ENCODE data around the gene RND1.

The RND1 gene

DNA sequence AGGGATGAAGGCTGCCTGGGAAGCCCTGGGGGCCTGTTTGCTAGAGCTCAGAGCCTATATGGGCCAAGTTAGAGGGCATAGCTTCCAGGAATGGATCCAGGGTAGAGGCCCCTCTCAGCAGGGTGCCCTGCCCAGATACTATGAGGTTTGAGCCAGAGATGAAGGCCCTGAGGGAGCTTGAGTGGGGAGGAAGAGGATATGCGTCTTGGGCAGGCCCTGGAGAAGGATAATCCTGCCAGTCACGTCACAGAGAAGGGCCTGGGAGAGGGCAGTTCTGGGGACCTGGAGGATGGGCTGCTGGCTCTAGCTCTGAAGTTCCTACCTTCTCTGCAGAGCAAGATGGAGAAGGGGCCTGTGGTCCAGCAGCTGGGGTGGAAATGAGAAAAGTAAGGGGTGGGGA is 53.3 kb downstream of the RND1 start:
- TF ChIP-seq RAD21 (IDR thresholded peaks at IDR 0.05; ENCODE audit: low read depth) (no peak), ZBTB7A (IDR thresholded peaks at IDR 0.05; ENCODE audit: low read depth) (no peak), YY1 (IDR thresholded peaks at IDR 0.05; ENCODE audit: low read depth) (no peak), TEAD4 (IDR thresholded peaks at IDR 0.05) (no peak), CEBPB (IDR thresholded peaks at IDR 0.05) (no peak), EP300 (IDR thresholded peaks at IDR 0.05; ENCODE audit: borderline replicate concordance) (no peak), EGR1 (IDR thresholded peaks at IDR 0.05) (no peak), CREB1 (IDR thresholded peaks at IDR 0.05; ENCODE audit: low read depth) (no peak), FOXM1 (IDR thresholded peaks at IDR 0.05; ENCODE audit: borderline replicate concordance, low read depth) (no peak), TAF1 (IDR thresholded peaks at IDR 0.05; ENCODE audit: low read depth) (no peak), NFIC (IDR thresholded peaks at IDR 0.05) (no peak), TCF12 (IDR thresholded peaks at IDR 0.05; ENCODE audit: low read depth) (no peak)
- TF ChIP-seq, protein P1, sequence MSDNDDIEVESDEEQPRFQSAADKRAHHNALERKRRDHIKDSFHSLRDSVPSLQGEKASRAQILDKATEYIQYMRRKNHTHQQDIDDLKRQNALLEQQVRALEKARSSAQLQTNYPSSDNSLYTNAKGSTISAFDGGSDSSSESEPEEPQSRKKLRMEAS (IDR thresholded peaks at IDR 0.05): no peak
- TF ChIP-seq, protein P2, sequence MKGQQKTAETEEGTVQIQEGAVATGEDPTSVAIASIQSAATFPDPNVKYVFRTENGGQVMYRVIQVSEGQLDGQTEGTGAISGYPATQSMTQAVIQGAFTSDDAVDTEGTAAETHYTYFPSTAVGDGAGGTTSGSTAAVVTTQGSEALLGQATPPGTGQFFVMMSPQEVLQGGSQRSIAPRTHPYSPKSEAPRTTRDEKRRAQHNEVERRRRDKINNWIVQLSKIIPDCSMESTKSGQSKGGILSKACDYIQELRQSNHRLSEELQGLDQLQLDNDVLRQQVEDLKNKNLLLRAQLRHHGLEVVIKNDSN (IDR thresholded peaks at IDR 0.05): no peak
- TF ChIP-seq, protein P3, sequence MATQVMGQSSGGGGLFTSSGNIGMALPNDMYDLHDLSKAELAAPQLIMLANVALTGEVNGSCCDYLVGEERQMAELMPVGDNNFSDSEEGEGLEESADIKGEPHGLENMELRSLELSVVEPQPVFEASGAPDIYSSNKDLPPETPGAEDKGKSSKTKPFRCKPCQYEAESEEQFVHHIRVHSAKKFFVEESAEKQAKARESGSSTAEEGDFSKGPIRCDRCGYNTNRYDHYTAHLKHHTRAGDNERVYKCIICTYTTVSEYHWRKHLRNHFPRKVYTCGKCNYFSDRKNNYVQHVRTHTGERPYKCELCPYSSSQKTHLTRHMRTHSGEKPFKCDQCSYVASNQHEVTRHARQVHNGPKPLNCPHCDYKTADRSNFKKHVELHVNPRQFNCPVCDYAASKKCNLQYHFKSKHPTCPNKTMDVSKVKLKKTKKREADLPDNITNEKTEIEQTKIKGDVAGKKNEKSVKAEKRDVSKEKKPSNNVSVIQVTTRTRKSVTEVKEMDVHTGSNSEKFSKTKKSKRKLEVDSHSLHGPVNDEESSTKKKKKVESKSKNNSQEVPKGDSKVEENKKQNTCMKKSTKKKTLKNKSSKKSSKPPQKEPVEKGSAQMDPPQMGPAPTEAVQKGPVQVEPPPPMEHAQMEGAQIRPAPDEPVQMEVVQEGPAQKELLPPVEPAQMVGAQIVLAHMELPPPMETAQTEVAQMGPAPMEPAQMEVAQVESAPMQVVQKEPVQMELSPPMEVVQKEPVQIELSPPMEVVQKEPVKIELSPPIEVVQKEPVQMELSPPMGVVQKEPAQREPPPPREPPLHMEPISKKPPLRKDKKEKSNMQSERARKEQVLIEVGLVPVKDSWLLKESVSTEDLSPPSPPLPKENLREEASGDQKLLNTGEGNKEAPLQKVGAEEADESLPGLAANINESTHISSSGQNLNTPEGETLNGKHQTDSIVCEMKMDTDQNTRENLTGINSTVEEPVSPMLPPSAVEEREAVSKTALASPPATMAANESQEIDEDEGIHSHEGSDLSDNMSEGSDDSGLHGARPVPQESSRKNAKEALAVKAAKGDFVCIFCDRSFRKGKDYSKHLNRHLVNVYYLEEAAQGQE (IDR thresholded peaks at IDR 0.05; ENCODE audit: low read depth): no peak

DNA sequence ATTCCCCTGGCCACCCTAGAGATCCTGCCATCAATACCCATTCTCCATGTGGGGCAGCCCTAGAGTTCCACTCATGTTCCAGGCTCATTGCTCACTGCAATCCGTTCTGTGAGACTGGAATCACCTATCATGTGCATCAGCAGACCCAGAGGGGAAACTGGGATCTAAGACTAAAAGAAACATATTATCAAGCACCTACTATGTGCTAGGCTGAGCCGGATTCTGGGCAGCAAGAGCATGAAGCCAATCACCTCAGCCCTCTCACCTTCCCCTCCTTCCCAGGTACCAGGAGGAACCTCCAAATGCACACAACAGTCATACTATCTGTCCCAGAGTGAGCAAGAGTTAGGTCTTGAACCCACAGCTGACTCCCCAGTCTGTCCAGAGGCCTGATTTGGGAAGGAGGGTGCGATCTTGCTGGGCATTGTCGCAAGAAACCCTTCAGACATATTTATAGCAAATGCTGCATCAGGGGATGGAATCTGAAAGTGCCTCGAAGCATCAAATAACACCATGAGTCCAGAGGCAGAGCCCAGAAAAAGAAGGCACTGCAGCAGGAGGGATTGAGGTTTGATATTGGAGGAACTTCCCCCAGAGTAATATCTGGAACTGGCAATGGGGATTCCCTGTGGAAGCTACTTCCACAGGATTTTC is 54.1 kb downstream of the RND1 start:
- TF ChIP-seq, protein P3 (IDR thresholded peaks at IDR 0.05; ENCODE audit: low read depth): no peak
- TF ChIP-seq TAF1 (IDR thresholded peaks at IDR 0.05; ENCODE audit: low read depth): no peak
- TF ChIP-seq CREB1 (IDR thresholded peaks at IDR 0.05; ENCODE audit: low read depth): no peak
- TF ChIP-seq YY1 (IDR thresholded peaks at IDR 0.05; ENCODE audit: low read depth): no peak
- no peak for TF ChIP-seq EGR1 (IDR thresholded peaks at IDR 0.05)
- TF ChIP-seq TCF12 (IDR thresholded peaks at IDR 0.05; ENCODE audit: low read depth): no peak
- TF ChIP-seq, protein P2 (IDR thresholded peaks at IDR 0.05): no peak
- no peak for TF ChIP-seq RAD21 (IDR thresholded peaks at IDR 0.05; ENCODE audit: low read depth)

DNA sequence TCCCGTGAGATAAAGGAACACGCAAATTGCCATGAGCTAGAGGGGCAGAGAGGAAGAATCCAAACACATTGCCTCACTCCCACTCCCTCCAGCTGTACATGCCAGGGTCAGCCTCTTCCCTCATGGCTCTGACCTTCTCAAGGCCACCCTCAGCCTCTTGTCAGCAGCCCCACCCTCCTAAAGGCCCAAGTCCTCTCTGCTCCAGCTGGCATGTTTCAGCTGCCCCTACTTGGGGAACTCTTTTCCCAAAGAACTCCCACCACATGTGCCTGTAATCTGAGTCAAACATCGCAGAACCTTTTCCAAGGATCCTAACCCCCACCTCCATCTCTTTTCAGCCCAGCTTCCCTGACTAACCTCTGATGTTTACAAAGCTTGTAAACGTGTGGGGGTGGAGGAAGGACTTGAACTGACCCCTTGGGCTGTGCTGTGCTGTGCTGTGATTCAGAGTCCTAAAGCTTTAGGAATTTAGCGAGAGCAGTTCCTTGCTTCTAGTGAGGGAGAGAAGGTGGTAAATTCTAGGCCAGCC is 54.7 kb downstream of the RND1 start:
- TF ChIP-seq YY1 (IDR thresholded peaks at IDR 0.05; ENCODE audit: low read depth) (no peak), NFIC (IDR thresholded peaks at IDR 0.05) (no peak), TAF1 (IDR thresholded peaks at IDR 0.05; ENCODE audit: low read depth) (no peak), TEAD4 (IDR thresholded peaks at IDR 0.05) (no peak), TCF12 (IDR thresholded peaks at IDR 0.05; ENCODE audit: low read depth) (no peak), EGR1 (IDR thresholded peaks at IDR 0.05) (no peak), EP300 (IDR thresholded peaks at IDR 0.05; ENCODE audit: borderline replicate concordance) (no peak)
- TF ChIP-seq, protein P2 (IDR thresholded peaks at IDR 0.05): no peak

DNA sequence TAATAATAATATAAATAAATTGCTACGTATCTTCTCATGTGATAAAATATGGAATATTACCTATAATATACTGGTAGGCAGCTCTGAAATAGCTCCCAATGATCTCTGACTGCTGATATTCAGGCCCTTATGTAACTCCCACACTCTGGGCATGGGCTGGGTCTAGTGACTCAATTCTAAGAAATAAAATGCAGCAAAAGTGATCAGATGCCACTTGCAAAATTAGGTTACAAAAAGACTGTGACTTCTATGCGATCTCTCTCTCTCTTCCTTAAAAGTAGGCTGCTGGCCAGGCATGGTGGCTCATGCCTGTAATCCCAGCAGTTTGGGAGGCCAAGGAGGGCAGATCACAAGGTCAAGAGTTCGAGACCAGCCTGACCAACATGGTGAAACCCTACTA is 57.7 kb downstream of the RND1 start:
- TF ChIP-seq EGR1 (IDR thresholded peaks at IDR 0.05) (no peak), FOXM1 (IDR thresholded peaks at IDR 0.05; ENCODE audit: borderline replicate concordance, low read depth) (no peak), TAF1 (IDR thresholded peaks at IDR 0.05; ENCODE audit: low read depth) (no peak), EP300 (IDR thresholded peaks at IDR 0.05; ENCODE audit: borderline replicate concordance) (no peak), CEBPB (IDR thresholded peaks at IDR 0.05) (no peak), YY1 (IDR thresholded peaks at IDR 0.05; ENCODE audit: low read depth) (no peak), ZBTB7A (IDR thresholded peaks at IDR 0.05; ENCODE audit: low read depth) (no peak), CREB1 (IDR thresholded peaks at IDR 0.05; ENCODE audit: low read depth) (no peak), RAD21 (IDR thresholded peaks at IDR 0.05; ENCODE audit: low read depth) (no peak), TCF12 (IDR thresholded peaks at IDR 0.05; ENCODE audit: low read depth) (no peak), TEAD4 (IDR thresholded peaks at IDR 0.05) (no peak), NFIC (IDR thresholded peaks at IDR 0.05) (no peak)
- TF ChIP-seq, protein P1 (IDR thresholded peaks at IDR 0.05): no peak
- TF ChIP-seq, protein P3 (IDR thresholded peaks at IDR 0.05; ENCODE audit: low read depth): no peak
- TF ChIP-seq, protein P2 (IDR thresholded peaks at IDR 0.05): no peak

Measured in Ishikawa (cell line).